ENCODE results near the gene CAPS.
A peak's percentile ranks its signal among the peaks of the same experiment; 100 is the strongest.

Gene CAPS

DNA sequence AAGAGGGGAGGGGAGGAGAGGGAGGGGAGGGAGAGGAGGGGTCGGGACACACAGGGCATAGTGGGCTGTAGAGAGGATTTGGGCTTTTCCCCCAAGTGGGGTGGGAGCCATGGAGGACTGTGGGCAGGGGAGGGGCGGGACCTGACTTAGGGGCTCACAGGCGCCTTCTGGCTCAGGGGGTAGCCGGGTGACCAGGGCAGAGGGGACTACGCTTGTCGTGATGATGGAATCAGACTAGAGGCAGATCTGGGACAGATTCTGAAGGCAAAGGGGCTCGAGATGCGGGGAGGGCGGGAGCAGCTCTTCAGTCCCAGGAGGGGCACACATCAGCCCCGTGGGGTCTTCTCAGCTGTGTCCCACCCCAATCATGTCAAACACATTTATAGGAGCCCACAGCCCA, 24.0 kb upstream of the CAPS start:
- no peak for ATAC-seq
- TF ChIP-seq RARB (CRISPR knock-in tag; IDR thresholded peaks at IDR 0.05): no peak
- TF ChIP-seq, protein P1, sequence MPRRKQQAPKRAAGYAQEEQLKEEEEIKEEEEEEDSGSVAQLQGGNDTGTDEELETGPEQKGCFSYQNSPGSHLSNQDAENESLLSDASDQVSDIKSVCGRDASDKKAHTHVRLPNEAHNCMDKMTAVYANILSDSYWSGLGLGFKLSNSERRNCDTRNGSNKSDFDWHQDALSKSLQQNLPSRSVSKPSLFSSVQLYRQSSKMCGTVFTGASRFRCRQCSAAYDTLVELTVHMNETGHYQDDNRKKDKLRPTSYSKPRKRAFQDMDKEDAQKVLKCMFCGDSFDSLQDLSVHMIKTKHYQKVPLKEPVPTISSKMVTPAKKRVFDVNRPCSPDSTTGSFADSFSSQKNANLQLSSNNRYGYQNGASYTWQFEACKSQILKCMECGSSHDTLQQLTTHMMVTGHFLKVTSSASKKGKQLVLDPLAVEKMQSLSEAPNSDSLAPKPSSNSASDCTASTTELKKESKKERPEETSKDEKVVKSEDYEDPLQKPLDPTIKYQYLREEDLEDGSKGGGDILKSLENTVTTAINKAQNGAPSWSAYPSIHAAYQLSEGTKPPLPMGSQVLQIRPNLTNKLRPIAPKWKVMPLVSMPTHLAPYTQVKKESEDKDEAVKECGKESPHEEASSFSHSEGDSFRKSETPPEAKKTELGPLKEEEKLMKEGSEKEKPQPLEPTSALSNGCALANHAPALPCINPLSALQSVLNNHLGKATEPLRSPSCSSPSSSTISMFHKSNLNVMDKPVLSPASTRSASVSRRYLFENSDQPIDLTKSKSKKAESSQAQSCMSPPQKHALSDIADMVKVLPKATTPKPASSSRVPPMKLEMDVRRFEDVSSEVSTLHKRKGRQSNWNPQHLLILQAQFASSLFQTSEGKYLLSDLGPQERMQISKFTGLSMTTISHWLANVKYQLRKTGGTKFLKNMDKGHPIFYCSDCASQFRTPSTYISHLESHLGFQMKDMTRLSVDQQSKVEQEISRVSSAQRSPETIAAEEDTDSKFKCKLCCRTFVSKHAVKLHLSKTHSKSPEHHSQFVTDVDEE (CRISPR knock-in tag; IDR thresholded peaks at IDR 0.05): no peak
- TF ChIP-seq ISL1 (CRISPR knock-in tag; IDR thresholded peaks at IDR 0.05): no peak
- TF ChIP-seq, protein P2, sequence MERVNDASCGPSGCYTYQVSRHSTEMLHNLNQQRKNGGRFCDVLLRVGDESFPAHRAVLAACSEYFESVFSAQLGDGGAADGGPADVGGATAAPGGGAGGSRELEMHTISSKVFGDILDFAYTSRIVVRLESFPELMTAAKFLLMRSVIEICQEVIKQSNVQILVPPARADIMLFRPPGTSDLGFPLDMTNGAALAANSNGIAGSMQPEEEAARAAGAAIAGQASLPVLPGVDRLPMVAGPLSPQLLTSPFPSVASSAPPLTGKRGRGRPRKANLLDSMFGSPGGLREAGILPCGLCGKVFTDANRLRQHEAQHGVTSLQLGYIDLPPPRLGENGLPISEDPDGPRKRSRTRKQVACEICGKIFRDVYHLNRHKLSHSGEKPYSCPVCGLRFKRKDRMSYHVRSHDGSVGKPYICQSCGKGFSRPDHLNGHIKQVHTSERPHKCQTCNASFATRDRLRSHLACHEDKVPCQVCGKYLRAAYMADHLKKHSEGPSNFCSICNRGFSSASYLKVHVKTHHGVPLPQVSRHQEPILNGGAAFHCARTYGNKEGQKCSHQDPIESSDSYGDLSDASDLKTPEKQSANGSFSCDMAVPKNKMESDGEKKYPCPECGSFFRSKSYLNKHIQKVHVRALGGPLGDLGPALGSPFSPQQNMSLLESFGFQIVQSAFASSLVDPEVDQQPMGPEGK (CRISPR knock-in tag; IDR thresholded peaks at IDR 0.05; ENCODE audit: borderline replicate concordance): no peak
- TF ChIP-seq TCF4 (CRISPR knock-in tag; IDR thresholded peaks at IDR 0.05; ENCODE audit: borderline replicate concordance): no peak

DNA sequence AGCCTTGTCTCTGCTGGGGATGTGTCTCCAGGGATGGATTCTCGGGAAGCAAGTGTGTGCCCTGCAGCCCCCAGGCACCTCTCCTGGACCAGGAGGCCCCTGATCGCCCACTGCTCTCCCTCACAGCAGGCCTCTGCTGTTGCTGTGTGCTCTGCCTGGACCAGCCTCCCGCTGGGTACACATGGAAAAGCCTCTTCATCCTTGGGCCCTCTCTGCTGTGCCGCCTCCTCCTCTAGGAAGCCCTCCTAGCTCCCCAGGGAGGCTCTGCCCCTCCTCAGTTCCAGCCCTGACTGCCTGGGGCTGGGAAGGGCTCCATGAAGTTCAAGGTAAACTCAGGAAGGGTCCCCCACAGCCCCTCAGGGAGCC, 22.5 kb upstream of the CAPS start:
- peak; percentile 6 for ATAC-seq
- no peak for TF ChIP-seq CSDC2 (CRISPR knock-in tag; IDR thresholded peaks at IDR 0.05)
- TF ChIP-seq ISL1 (CRISPR knock-in tag; IDR thresholded peaks at IDR 0.05): no peak
- no peak for TF ChIP-seq ZC3H10 (CRISPR knock-in tag; IDR thresholded peaks at IDR 0.05)
- no peak for TF ChIP-seq BACH2 (CRISPR knock-in tag; IDR thresholded peaks at IDR 0.05; ENCODE audit: borderline replicate concordance)
- TF ChIP-seq ARNTL (CRISPR knock-in tag; IDR thresholded peaks at IDR 0.05; ENCODE audit: borderline replicate concordance, low read depth): no peak
- TF ChIP-seq PPARA (CRISPR knock-in tag; IDR thresholded peaks at IDR 0.05; ENCODE audit: borderline replicate concordance): no peak
- TF ChIP-seq ZFP30 (CRISPR knock-in tag; IDR thresholded peaks at IDR 0.05): no peak
- TF ChIP-seq, protein P3, sequence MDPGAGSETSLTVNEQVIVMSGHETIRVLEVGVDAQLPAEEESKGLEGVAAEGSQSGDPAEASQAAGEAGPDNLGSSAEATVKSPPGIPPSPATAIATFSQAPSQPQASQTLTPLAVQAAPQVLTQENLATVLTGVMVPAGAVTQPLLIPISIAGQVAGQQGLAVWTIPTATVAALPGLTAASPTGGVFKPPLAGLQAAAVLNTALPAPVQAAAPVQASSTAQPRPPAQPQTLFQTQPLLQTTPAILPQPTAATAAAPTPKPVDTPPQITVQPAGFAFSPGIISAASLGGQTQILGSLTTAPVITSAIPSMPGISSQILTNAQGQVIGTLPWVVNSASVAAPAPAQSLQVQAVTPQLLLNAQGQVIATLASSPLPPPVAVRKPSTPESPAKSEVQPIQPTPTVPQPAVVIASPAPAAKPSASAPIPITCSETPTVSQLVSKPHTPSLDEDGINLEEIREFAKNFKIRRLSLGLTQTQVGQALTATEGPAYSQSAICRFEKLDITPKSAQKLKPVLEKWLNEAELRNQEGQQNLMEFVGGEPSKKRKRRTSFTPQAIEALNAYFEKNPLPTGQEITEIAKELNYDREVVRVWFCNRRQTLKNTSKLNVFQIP (CRISPR knock-in tag; IDR thresholded peaks at IDR 0.05; ENCODE audit: borderline replicate concordance, low read depth): no peak
- no peak for TF ChIP-seq ESRRG (CRISPR knock-in tag; IDR thresholded peaks at IDR 0.05)
- no peak for TF ChIP-seq OSR1 (CRISPR knock-in tag; IDR thresholded peaks at IDR 0.05)
- TF ChIP-seq TOX (CRISPR knock-in tag; IDR thresholded peaks at IDR 0.05; ENCODE audit: borderline replicate concordance): no peak
- TF ChIP-seq, protein P1 (CRISPR knock-in tag; IDR thresholded peaks at IDR 0.05): no peak
- TF ChIP-seq SNAI2 (CRISPR knock-in tag; IDR thresholded peaks at IDR 0.05): no peak
- no peak for TF ChIP-seq TCF4 (CRISPR knock-in tag; IDR thresholded peaks at IDR 0.05; ENCODE audit: borderline replicate concordance)
- no peak for TF ChIP-seq ZNF565 (CRISPR knock-in tag; conservative IDR thresholded peaks at IDR 0.05; ENCODE audit: low read depth)
- TF ChIP-seq, protein P4, sequence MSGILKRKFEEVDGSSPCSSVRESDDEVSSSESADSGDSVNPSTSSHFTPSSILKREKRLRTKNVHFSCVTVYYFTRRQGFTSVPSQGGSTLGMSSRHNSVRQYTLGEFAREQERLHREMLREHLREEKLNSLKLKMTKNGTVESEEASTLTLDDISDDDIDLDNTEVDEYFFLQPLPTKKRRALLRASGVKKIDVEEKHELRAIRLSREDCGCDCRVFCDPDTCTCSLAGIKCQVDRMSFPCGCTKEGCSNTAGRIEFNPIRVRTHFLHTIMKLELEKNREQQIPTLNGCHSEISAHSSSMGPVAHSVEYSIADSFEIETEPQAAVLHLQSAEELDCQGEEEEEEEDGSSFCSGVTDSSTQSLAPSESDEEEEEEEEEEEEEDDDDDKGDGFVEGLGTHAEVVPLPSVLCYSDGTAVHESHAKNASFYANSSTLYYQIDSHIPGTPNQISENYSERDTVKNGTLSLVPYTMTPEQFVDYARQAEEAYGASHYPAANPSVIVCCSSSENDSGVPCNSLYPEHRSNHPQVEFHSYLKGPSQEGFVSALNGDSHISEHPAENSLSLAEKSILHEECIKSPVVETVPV (CRISPR knock-in tag; IDR thresholded peaks at IDR 0.05): no peak
- TF ChIP-seq, protein P5, sequence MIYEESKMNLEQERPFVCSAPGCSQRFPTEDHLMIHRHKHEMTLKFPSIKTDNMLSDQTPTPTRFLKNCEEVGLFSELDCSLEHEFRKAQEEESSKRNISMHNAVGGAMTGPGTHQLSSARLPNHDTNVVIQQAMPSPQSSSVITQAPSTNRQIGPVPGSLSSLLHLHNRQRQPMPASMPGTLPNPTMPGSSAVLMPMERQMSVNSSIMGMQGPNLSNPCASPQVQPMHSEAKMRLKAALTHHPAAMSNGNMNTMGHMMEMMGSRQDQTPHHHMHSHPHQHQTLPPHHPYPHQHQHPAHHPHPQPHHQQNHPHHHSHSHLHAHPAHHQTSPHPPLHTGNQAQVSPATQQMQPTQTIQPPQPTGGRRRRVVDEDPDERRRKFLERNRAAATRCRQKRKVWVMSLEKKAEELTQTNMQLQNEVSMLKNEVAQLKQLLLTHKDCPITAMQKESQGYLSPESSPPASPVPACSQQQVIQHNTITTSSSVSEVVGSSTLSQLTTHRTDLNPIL (CRISPR knock-in tag; IDR thresholded peaks at IDR 0.05; ENCODE audit: low read depth): no peak
- no peak for TF ChIP-seq ZNF70 (CRISPR knock-in tag; IDR thresholded peaks at IDR 0.05)
- TF ChIP-seq ZFP3 (CRISPR knock-in tag; IDR thresholded peaks at IDR 0.05): no peak
- TF ChIP-seq GLIS3 (CRISPR knock-in tag; IDR thresholded peaks at IDR 0.05): no peak
